HG03159 (cell line): ENCODE results near the gene MEGF11.

ENCODE experiments used
- ATAC-seq: cut with Tn5 transposase; IDR thresholded peaks from one replicate; pipeline ENCODE4 v1.9.1; 2021; ENCODE audit warnings: mild to moderate bottlenecking, moderate library complexity; ENCODE audit not compliant: unreplicated experiment

Gene MEGF11

DNA sequence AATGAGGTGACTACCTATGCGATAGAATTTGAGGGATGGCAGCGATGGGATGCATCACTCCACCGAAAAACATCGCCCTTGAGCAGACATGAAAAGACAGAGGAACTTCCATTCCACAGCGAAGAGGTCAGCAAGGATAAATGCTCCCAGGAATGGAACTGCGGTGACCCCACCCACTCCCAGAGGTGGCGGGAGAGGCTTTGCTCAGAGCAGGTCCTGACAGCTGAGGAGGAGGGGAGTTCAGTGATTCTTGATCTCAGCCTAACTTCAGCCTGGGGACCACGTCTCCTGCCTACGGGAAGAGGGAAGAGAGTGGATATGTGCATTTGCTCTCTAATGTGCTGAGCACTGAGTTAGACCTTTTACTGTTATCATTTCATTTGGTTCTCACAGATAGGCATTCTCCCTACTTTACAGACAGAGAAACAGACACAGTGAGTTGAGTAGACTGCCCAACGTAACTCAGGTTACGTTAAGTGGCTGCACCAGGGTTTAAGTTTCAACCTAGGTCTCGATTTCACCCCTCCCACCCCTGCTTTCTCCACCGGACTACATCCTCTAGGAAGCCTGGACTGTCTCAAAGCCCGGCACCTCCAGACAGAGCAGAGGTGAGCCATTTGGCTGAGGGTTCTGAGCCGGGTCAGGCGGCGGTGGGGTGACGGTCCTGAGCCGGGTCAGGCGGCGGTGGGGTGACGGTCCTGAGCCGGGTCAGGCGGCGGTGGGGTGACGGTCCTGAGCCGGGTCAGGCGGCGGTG is 214.3 kb downstream of the MEGF11 start:
- ATAC-seq = no peak

DNA sequence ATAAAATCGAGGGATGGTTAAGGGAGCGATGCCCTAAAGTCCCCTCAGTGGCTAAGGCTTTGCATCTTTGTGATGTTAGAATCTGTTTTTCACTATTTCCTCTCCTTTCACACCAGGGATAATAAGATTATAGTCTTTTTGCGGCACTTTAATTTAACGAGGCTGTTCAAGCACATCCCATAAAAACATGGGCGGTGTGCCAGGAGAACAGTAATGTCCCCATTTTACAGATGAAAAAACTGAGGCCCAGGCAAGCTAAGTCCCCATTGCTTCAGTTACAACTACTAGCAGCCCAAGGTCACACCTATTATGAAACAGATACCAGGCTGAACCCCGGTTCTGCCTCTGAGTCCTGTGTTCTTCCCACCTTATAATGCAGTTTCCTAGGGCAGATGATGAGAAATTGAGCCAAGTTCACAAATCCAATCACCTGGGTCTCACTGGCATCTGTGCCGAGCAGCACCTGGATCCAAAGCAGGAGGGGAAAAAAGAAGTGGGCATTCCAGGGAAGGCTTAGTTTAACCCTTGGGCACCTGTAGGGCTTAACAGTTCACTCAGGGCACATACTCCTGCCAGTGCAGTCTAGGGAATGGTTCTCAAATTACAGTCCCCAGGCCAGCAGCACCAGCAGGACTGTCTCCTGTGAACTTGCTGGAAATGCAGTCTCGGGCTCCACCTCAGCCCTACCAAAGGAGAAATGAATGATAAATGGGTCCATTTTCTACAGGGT is 215.0 kb downstream of the MEGF11 start:
- ATAC-seq = no peak

DNA sequence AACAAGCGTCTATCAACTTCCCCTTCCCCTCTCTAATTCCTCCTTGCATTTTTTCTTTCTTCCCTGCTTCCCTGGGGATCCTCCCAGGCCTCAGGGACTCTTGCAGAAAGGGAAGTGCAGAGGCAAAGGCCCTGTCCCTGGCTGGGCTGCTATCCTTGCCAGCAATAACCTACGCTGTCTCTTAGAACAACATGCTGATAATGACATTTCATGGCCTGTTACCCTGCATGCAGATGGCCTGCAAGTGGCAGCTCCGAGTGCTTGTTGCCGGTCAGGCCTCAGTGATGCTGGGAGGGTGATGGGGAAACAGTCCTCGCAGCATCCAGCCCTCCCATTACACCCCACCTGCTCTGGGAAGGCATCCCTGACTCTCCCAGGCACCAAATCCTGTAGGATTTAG is 216.7 kb downstream of the MEGF11 start:
- no peak for ATAC-seq

DNA sequence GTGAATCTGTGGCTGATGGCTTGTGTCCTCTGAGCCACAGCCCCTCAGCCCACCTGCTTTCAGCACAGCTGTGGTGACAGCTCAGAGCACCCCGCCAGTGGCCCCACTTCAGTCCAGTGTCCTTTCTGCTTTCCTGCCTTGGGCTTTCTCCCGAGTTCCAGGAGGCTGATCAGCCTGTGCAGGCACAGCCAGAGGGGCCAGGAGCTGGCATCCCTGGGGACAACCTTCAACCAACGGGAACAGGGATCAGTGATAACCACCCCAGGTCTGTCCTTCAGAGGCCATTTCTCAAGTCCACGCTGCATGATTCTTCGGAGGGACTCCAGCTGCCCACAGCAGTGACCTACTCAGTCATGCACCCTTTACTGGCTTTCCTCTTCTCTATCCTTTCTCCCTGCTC is 217.6 kb downstream of the MEGF11 start:
- ATAC-seq = no peak

DNA sequence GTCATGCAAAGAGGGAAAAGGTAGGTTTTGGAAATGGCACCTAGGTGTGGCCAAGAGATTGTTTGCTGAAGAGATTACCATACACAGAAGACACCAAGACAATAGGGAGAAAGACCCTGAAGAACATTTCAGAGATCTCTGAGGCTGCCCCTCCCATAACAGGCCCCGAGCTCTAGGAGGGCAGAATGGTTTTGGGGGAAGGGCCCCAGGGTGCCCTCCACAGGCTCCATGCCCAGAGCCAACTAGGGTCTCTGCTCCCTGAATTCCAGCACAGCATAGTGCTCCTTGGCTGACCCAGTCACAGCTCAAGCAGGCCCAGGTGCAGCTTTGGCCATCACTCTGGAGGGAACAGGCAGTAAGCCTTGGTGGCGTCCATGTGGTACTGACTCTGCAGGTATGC is 220.4 kb downstream of the MEGF11 start:
- ATAC-seq = no peak

DNA sequence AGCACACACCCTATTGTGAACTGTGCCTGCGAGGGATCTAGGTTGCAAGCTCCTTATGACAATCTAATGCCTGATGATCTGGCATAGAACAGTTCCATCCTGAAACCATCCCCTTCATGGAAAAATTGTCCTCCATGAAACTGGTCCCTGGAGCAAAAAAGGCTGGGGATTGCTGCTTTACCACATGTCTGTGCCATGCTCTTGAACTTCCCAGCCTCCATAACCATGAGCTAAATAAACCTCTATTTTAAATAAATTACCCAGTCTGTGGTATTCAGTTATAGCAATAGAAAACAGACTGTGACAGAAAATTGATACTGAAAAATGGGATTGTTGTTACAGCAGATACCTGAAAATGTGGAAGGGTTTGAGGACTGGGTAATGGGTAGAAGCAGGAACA is 221.5 kb downstream of the MEGF11 start:
- no peak for ATAC-seq

DNA sequence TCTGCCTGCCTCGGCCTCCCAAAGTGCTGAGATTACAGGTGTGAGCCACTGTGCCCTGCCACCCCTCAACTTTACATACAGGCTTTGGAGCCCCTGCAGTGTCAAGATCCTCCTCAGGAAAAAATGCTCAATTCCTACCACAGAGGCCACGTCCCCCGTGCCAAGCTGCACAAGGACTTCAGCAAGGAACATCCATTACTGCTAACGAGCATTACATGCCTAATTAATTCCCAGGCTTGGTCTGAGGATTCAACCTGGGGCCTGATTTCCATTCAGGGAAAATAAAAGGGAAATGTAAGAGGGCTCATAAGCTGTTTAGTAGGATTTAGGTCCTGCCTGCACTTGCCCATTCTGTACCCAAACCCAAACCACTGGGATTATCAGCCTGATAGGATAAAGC is 222.9 kb downstream of the MEGF11 start:
- no peak for ATAC-seq

DNA sequence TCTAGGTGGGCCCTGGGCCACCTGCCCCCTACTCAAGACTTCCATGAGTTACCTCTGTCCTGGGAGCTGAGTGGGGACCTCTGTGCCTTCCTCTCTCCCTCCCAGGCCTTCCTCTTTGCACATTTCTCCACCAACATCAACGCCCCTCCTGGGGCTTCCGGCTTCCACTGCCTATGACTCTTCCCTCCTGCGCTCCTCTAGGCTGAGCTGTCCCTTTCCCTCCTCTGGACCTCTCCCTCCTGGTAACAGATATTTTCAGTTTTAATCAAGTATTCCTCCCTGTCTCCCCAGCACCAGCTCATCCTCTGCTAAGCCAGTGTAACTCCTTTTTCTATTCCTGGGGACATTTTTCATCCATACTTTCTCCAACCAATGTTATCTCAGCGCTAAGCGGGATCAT is 223.9 kb downstream of the MEGF11 start:
- no peak for ATAC-seq

DNA sequence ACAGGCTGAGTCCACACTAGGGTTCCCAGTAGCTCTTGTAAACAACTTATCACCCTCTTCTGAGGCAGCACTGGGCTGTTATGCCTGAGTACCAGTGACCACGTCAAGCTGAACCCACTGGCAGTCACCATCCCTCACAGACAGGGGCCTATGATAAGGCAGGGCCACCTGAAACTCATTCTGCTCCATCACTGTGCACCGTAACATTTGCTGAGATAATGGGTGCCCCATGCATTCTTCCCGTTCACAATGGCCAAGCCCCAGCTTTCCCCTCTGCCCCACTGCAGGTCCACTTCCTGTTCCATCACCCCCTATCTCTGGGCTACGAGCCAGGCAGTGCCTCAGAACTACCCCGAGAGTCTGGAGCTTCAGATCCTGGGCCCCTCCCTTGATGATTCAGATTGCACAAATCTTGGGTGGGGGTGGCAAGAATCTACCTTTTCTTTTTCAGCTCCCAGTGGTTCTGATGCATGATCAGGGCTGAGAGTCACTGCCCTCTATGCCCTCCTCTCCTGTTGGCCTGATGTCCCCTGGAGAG is 226.2 kb downstream of the MEGF11 start:
- ATAC-seq = no peak

DNA sequence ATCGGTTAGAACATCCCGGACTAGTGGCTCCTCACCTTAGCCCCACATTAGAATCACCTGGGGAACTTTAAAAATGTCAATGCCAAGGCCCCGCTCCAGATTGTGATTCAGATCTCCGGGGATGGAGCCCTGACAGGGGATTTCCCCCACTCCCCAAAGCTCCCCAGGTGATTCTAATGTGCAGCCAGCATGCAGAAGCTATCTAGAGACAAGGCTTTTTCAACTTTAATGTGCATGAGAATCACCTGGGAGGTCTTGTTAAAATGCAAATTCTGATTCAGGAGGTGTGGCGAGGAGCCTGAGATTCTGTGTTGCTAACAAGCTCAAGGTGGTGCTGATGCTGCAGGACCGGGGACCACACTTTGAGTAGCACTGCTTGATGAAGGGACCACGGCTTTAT is 227.6 kb downstream of the MEGF11 start:
- no peak for ATAC-seq

DNA sequence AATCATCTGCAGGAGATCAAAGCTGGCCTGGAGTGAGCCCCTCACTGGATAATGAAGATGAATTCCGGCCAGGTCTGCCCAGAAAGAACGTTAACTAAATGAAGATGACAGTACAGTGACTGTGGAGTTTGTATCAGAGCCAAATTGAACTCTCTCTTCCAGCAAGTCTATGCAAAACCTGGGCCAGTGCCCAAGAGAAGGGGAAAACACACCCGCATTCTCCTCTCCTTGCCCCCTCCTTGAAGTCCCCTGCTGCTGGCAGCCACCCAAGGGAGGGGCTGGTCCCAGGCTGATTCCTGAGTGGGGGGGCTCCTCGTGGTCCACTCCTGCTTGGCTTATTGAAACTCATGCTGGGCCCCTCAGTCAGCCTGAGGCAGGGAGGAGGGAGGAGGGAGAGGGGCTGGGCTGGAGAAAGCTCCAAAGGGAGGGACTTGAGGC is 228.5 kb downstream of the MEGF11 start:
- ATAC-seq = no peak

DNA sequence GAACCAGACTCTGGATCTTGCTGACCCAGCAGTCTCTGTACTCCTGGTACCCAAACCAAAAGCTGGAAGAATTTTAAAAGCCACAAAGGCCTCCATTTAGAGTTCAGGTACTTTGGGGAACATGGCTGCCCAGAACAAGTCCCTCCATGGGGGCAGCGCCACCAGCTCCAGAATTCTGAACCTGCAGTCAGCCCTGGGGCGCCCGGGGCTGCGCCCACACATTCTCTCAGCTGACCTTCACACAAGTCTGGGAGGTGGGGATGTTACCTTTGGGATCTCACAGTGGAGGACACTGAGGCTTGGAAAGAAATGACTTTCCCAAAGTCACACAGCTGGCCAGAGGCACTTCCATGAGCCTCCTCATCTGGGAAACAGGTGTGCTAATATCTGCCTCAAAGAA is 229.4 kb downstream of the MEGF11 start:
- no peak for ATAC-seq

DNA sequence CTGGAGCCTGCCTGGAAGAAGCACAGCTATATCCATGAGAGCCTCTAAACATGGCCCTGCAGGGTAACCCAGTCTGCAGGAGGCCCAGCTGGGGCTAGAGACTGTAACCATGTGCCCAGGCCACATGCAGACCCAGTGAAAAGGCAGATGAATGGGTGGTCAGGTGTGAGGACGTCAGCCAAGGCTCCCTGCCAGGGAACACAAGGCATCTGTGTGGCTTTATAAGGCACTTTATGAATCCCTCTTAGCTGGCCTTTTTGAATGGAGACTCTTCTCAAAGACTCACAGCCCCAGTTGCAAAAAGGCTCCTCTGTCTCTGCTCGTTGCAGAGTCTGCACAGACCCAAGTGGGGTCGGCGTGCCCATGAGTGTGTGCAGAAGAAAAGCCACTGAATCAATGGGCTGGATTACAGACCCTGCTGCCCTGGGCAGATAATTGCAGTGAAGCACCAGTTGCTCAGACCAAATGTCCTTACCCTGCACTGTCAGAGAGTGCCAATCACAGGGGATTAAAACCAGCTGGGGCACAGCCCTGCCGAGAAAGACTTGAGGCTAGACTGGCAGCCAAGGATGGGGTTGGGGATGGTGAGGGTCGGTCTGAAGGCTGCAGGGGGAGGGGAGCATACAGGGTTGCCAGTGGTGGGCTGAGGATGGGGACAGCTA is 230.1 kb downstream of the MEGF11 start:
- ATAC-seq = no peak

DNA sequence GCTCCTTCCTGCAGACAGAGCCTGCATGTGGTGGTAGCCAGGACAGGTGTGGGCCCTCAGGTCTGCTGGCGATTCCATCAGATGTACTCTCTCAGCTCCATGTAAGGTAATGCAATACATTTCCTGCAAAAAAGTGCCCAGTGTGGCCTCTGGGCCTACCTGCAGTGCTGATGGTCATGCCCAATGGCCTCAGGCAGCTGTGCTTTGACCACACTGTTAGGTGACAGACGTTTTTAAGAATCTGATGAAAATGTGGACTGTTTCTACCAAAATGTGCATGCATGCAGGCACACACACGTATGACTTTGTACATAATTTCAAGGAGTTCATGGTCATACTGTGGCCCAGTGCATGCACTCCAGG is 231.4 kb downstream of the MEGF11 start:
- ATAC-seq = no peak

DNA sequence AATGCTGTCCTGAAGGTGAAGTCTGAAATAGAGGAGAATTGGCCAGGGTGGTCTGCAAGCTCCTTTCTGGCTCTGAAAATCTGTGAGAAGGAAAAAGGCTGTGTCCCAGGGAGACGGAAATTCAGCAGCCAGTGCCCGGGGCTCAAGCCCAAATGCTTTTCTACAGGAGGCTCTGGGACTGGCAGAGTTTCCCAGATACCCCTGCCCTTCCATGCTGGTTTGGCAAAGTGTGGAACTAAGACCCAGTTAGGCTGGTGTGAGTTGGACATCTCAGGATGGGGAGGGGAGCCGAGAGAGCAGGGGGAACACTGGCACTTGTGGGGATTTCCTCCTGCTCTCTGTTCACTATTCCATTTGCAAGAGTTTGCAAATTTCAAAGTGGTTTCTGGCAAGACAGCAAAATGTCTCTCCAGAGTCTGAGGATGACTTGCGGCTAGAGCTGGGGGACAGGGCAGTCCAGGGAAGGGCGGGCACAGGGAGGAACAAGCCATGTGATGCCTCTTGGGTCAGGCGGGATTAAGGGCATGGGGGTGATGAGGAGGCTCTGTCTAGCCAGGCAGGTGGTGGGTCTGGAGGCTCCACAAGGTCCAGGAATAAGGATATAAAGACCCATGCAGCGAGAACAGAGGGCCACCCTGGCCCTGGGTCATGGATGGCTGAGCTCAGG is 231.9 kb downstream of the MEGF11 start:
- no peak for ATAC-seq

DNA sequence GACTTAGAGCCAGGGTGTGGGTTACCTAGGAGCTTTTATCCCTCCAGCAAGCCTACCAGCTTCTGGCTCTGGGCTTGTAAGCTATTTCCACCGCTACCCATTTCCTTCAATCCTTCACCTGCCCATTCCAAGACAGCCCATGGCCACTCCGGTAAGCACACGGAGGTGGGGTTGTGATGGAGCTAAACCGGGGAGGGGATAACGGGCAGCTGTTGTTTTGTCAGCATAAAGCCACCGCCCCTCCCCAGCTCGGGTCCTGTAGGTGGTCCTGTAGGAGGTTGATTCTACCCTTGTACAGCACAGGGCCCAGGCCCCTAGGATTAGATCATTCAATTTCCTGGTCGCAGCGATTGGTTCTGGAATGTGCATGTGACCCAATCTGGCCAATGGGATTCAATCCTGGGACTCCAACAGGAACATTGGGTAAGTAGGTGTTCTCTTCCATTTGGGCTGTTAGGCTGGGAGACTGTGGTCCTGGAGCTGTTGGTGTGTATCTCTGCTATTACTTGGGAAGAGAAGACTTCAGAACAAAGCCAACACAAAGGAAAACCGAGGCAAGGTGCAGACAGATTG is 233.6 kb downstream of the MEGF11 start:
- ATAC-seq = no peak

DNA sequence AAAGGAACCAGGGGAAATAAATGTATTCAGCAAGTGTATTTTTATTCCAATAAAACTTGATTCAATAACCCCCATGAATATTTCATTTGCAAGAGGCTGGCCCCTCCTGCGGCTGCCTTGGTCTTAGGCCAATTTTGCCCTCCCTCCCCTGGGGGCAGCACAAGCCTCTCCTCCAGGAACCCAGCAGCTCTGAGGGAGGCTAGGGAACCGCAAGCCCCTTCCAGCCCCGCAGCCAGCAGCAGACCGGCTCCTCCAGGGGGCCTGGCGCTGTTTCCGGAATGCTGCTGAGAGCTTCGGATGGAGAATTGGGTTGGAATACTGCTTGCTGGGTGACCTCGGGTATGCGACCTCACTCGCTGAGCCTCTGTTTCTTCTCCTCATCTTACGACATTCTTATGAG is 234.2 kb downstream of the MEGF11 start:
- no peak for ATAC-seq

DNA sequence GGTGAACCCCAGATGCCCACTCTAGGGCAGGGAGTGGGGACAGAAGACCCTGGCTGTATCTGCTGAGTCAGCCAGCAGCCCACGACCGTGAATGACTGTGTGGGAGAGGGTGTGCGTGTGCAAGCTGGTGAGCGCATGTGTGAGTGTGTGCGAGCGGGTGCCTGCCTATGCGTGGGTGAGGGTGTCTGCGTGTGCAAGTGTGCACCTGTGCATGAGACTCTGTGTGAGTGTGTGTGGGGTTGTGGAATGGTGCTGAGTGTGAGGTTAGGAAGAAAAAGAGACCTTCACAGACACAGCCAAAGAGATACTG is 235.1 kb downstream of the MEGF11 start:
- ATAC-seq = no peak

DNA sequence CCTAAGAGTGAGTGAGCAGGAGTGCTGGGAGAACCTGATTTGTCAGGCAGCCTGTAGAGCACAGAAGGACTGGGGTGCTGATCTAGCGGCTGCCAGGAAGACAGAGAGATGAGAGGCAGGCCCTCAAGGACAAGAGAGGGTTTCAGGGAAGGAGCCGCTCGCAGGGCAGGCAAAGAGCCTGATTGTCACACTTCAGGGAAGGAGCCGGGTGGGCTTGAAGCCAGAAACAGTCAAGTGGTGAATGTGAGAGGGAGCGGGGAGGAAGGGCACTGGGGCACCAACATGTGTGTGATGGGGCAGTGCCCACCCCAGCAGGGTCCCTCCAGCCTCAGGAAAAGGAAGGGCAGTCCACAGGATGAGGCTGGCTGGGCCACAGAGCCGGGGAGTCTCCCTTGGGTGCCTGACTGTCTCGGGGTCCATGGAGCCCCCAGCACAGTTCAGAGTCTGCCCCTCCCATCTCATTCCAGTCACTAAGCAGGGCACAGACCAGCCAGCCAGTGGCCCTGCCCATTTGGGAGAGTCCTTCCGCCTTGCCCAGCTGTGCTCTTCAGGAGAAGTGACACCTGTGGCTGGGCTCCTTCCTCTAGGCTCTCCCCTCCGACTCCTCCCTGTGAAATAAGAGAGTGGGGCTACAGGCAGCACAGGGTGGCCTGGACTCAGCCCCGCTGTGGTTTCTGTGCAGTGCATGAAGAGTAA is 235.6 kb downstream of the MEGF11 start:
- no peak for ATAC-seq

DNA sequence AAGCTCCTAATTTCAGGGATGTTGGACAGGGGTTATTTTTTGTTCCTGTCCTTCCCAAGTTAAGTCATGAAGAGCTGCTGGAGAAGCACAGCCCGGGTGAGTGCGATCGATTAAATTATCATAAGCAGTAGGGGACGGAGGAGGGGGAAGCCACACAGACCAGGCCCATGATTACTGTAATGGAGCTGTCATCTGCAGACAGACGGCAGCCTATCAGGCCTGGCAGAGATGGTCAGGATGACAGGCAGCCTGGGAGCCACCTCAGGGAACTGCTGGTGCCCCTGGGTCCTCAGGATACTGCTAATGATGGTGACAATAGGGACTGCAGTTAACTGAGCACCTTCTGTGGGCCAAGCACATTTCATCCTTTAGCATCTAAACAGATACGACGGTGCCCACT is 236.6 kb downstream of the MEGF11 start:
- ATAC-seq = no peak

DNA sequence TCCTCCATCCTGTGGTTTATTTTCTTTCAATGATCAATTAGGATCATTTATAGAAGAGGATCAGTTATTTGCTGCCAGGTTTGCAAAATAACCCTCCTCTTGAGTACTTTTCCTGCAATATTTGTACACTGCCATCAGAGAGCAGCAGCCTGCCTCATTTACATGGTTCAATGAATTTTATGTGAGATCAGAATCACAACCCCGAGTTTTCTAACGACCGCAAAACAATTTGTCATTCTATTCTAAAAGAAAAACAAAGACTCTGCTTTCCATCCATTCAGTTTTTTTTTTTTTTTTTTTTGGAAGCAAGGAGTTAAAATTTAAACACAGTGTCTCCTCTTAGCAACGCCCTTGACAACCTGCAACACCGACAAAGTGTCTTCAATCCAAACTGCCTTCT is 237.4 kb downstream of the MEGF11 start:
- no peak for ATAC-seq
